ENCODE measurements around the gene DDX23.

DNA sequence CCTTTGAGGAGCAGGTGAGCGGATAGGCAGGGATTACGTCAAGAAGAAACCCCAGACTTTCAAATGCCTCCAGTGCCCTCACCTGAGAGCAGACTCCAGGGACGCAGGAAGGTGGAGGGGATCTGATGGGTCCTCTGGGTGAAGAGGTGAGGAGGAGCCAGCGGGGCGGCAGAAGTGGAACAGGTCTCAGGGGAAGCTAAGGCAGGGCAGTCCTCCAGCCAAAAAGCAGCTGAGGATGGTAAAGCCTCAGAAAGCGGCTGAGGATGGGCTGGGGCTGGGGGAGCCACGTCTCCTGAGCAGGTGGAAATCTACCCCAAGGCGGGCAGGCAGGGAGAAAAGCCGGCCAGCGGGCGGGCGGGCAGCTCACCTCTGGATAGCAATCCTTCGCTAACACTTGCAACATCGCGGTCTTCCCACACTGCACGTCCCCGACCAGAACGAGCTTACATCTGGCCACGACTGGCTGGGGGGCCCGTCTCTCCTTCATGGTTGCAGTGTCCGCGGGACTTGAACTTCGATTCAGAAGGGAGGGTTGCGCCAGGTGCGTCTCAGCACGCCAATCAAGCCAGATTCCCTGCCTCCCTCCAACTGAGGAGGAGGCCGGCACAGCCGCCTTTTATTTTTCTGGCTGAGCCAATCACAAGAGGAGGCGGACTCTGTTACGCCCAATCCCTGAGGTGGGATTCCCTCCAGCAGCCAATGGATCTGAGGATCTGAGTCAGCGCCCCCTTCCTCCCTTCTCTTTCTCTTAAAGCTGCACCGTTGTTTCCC lies 13.5 kb upstream of the DDX23 start, which contains the start of gene RND1:
- TF ChIP-seq CTCF (conservative IDR thresholded peaks at IDR 0.05) (no peak), ZFX (IDR thresholded peaks at IDR 0.05) (no peak)

Measured in C4-2B (cell line).